Esophagus muscularis mucosa (tissue), 4 donors: ENCODE measurements around the gene PLIN1.

Source experiments
- CTCF ChIP-seq, 3 experiments: fragments of 200-600 bp in 2 of 3; fragments of 450-650 bp in 1 of 3; sonication (generic) in 2 of 3; IDR thresholded peaks; one replicate each; pipeline ENCODE4 v1.5.1; 2017 to 2019; ENCODE audit warnings: antibody characterized with exemption in 3 of 3, mild to moderate bottlenecking in 2 of 3, moderate library complexity in 1 of 3
- EP300 ChIP-seq: sonication (generic); formaldehyde crosslinking; IDR thresholded peaks from one replicate; pipeline ENCODE4 v1.6.1; 2017; ENCODE audit warnings: antibody characterized with exemption
- POLR2AphosphoS5 ChIP-seq, 2 donors: sonication (generic); formaldehyde crosslinking; IDR thresholded peaks; one replicate each; pipeline ENCODE4 v1.6.1; 2017; ENCODE audit warnings: antibody characterized with exemption in 2 of 2

- TF ChIP-seq CTCF (IDR thresholded peaks at IDR 0.05), result no peak
- no peak for TF ChIP-seq POLR2AphosphoS5 (IDR thresholded peaks at IDR 0.05)
- no peak for TF ChIP-seq EP300
Observed at GRCh38 chr15:89677381-89677780, 1.8 kb downstream of the PLIN1 start.
